ENCODE results near the gene ADAM22.
A peak's percentile ranks its signal among the peaks of the same experiment; 100 is the strongest.

ADAM22 gene

DNA sequence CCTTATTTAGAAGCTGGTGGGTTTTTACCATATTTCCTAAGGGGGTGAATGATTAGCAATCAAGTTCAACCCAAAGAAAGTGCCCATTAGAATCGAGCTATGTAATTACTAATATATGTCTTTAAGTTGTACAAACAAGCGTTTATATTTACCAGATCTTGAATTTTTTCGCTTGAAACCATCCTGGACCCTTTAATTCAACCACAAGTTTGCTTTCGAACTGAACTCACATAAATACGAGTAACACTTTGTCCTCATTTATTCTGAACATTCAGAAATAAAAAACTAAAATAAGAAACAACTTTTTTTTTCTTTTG lies 284.3 kb downstream of the ADAM22 start:
- TF ChIP-seq, protein P1, sequence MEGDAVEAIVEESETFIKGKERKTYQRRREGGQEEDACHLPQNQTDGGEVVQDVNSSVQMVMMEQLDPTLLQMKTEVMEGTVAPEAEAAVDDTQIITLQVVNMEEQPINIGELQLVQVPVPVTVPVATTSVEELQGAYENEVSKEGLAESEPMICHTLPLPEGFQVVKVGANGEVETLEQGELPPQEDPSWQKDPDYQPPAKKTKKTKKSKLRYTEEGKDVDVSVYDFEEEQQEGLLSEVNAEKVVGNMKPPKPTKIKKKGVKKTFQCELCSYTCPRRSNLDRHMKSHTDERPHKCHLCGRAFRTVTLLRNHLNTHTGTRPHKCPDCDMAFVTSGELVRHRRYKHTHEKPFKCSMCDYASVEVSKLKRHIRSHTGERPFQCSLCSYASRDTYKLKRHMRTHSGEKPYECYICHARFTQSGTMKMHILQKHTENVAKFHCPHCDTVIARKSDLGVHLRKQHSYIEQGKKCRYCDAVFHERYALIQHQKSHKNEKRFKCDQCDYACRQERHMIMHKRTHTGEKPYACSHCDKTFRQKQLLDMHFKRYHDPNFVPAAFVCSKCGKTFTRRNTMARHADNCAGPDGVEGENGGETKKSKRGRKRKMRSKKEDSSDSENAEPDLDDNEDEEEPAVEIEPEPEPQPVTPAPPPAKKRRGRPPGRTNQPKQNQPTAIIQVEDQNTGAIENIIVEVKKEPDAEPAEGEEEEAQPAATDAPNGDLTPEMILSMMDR (IDR thresholded peaks at IDR 0.05; ENCODE audit: unreplicated experiment in 3 of 3) = no peak
- H3K4me3 Mint-ChIP-seq = peak overlapping the region; percentile 86 to 95 (median 91)
- peaks cover 26% of the 10 kb centered on the region for H3K4me1 Mint-ChIP-seq
- H3K27me3 Mint-ChIP-seq (ENCODE audit: low read depth) = no peaks in the 10 kb centered on the region
- peaks cover 25% of the 10 kb centered on the region for H3K36me3 Mint-ChIP-seq (ENCODE audit: low read depth)
- H3K9me3 Mint-ChIP-seq = no peaks in the 10 kb centered on the region
- peak overlapping the region; percentile 60 to 86 (median 81) for H3K27ac Mint-ChIP-seq

DNA sequence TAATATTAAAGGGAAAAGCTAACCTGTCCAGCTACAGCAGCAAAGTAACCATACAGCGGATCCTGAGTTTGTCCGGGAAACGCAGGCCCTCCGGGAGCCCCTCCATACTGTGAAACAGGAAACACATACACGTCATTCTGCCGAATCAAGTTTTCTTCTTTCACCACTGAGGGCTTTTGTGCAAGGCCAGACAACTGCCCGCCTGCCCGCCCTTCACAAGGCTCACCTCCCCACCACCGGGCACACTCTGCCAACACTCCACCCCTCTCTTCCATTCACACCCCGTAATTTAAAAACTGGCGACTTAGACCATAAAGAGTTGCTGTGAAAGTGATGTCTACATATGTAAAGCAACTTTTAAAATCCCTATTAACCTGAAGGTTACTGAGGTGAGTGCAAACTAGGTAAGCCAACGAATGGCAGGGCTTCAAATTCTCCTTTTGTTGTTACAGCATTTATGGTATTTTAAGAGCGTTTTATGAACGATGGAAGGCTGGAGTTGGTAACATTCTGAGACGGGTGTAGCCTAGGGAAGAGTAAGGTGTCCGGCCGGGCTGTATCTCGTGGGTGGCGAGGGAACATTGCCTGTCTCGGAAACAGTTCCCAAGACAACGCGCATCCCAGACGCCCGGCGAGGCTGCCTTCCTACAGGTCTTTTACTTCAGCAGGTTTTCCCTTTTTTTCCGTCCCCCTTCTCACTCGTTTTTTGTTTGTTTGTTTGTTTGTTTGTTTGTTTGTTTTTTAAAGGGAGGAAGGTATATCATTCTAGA lies 285.0 kb downstream of the ADAM22 start:
- Mint-ChIP-seq H3K4me3 (peak overlapping the region; percentile 86 to 95 (median 91)), H3K27ac (peak overlapping the region; percentile 60 to 86 (median 81)), H3K9me3 (no peaks in the 10 kb centered on the region), H3K4me1 (peaks cover 26% of the 10 kb centered on the region), H3K27me3 (ENCODE audit: low read depth) (no peaks in the 10 kb centered on the region), H3K36me3 (ENCODE audit: low read depth) (peaks cover 20% of the 10 kb centered on the region)
- TF ChIP-seq, protein P1 (IDR thresholded peaks at IDR 0.05; ENCODE audit: unreplicated experiment in 3 of 3) = no peak

DNA sequence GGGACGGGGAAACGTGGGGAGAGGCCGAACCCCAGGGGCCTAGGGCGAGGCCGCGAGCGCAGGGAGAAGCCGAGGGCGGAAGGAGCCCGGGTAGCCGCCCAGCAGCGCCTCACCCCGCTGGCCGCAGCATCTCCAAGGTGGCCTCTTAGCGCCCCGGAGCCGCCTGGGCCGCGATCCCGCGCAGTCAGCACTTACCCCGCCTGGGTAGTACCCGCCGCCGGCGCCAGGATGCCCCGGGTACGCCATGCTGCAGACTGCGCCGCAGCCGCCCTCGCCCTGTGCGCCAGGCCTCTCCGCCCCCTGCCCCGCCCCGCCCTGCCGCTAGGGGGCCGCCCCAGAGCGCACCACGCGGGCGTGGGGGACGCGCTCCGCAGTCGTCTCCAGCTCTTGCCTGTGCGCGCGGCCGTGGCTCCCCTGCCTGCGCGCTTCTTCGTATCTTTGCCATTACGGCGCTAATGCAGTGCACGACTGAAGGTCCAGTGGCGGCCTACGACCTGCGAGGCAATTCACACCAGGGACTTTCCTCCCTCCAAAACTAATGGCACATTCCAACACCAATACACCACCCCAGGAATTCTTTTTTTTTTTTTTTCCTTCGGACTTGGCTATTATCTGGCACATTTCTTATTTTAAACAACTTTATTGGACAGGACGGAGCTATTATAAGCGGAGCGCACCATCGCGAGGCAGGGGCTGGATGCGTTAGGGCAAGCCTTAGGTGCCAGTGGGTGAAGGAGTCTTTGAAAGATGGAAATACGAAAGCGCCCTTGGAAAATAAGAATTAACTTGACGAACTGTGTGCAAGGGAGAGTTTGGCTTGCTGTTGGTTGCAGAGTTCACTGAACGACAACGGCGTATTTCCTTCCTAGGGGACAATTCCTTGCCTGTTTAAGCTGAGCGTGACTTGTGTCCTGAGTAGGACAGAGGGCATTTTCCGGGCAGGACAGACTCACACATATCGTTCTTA lies 286.0 kb downstream of the ADAM22 start, which contains the start of gene SRI:
Gene SRI, minus strand, starts transcription at position 258 of the 967 bp plus-strand sequence. Its CDS starts 12 bp downstream, at position 246.
- peak within 1 kb of the TSS; percentile 91 to 96 (median 95) for H3K4me3 Mint-ChIP-seq
- no peaks in the 10 kb centered on the region for H3K9me3 Mint-ChIP-seq
- peak within 1 kb of the TSS; percentile 97 to 99 (median 98) for H3K27ac Mint-ChIP-seq
- H3K4me1 Mint-ChIP-seq = peaks cover 26% of the 10 kb centered on the region
- TF ChIP-seq, protein P1 (IDR thresholded peaks at IDR 0.05; ENCODE audit: unreplicated experiment in 3 of 3) = peak; percentile 91 to 96 (median 91)
- peaks cover 12% of the 10 kb centered on the region for H3K36me3 Mint-ChIP-seq (ENCODE audit: low read depth)
- no peaks in the 10 kb centered on the region for H3K27me3 Mint-ChIP-seq (ENCODE audit: low read depth)

DNA sequence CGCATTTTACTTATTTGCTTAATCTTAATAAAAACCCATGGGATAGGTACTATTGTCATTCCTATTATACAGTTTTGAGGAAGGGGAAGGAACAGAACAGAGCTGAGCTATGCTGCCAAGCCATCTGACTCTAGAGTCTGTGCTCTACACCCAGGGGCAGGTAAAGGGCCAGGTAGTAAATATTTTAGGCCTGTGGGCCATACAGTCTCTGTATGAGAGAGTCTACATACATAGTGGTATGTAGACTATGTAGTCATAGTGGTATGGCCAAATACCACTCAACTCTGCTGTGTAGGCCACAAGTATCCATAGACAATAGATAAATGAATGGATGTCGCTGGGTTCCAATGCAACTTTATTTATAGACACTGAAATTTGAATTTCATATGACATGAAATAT lies 289.2 kb downstream of the ADAM22 start:
- no peak overlapping the region for H3K27ac Mint-ChIP-seq
- H3K9me3 Mint-ChIP-seq = peaks cover 1% of the 10 kb centered on the region
- H3K4me1 Mint-ChIP-seq = peaks cover 17% of the 10 kb centered on the region
- TF ChIP-seq, protein P1 (IDR thresholded peaks at IDR 0.05; ENCODE audit: unreplicated experiment in 3 of 3) = no peak
- no peaks in the 10 kb centered on the region for H3K36me3 Mint-ChIP-seq (ENCODE audit: low read depth)
- no peaks in the 10 kb centered on the region for H3K27me3 Mint-ChIP-seq (ENCODE audit: low read depth)
- no peak overlapping the region for H3K4me3 Mint-ChIP-seq

DNA sequence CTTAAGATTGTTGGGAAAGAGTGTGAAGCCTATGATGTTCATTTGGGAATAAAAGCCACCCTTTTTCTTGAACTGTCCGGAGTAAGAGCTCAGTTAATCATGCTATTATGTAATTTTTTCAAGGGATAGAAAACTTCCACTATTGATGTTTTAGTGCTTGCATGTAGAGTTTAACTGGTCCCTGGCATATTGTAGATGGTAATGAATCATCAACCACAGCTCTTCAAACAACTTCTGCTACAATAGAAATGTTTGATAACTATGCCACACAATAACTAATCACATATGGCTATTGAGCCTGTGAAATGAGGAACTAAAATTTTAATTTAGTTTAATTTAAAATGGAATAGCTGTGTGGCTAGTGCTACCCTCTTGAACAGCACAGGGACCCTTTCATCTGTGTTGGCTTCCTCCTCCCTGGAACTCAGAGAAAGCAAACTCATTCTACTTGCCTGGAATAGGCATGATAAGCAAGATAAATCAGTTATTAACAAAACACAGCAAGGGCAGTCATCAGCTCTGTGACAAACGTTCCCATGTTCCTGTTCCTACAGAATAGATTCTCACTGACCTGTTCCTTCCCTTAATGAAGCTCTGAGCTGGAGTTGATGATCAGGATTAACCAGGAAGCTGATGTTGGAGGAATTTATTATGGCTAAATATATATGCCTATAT lies 290.7 kb downstream of the ADAM22 start:
- H3K27ac Mint-ChIP-seq = no peak overlapping the region
- TF ChIP-seq, protein P1 (IDR thresholded peaks at IDR 0.05; ENCODE audit: unreplicated experiment in 3 of 3) = no peak

More for the DNA sequence above, 290.7 kb downstream of the ADAM22 start:
- no peaks in the 10 kb centered on the region for H3K36me3 Mint-ChIP-seq (ENCODE audit: low read depth)
- H3K27me3 Mint-ChIP-seq (ENCODE audit: low read depth) = no peaks in the 10 kb centered on the region
- H3K4me1 Mint-ChIP-seq = peaks cover 12% of the 10 kb centered on the region
- H3K9me3 Mint-ChIP-seq = peaks cover 3% of the 10 kb centered on the region
- no peak overlapping the region for H3K4me3 Mint-ChIP-seq

All from nephron (organoid).